MCF 10A (cell line): ENCODE measurements around the gene CCSER2. TPM values are rescaled to one million over a fixed set of nuclear protein-coding genes. Genes with fewer than 3 reads are reported as not detected.

Experiments
- BruUV-seq: library from RNA; stranded (reverse); fragments of 400-500 nt; replicated peaks from 2 replicates; lab custom pipeline; 2021; lab: Mats Ljungman, UMichigan
- CTCF ChIA-PET: fragments of 300-600 bp; sonication (Branson Sonifier 250); formaldehyde crosslinking; extraction: SDS; loops from one replicate; lab custom pipeline; 2021; ENCODE audit warnings: antibody characterized with exemption, inconsistent platforms; lab: Yijun Ruan, JAX
- POLR2A ChIA-PET: fragments of 300-600, 350-650 bp; sonication (Branson Sonifier 250); formaldehyde crosslinking; extraction: SDS; loops from one replicate; lab custom pipeline; 2020; ENCODE audit warnings: antibody characterized with exemption, inconsistent platforms; lab: Yijun Ruan, JAX
- DNase-seq: peaks from one replicate; pipeline ENCODE4 v3.0.0-alpha.2; 2018; ENCODE audit not compliant: unreplicated experiment
- H3K27ac Mint-ChIP-seq: one replicate; pipeline ENCODE4 v1.8.0; 2022; ENCODE audit warnings: mild to moderate bottlenecking, low read depth, mixed read lengths; ENCODE audit not compliant: unreplicated experiment
- H3K27me3 Mint-ChIP-seq: one replicate; pipeline ENCODE4 v1.8.0; 2022; ENCODE audit warnings: mixed read lengths; ENCODE audit not compliant: insufficient read depth, unreplicated experiment
- H3K36me3 Mint-ChIP-seq: one replicate; pipeline ENCODE4 v1.8.0; 2022; ENCODE audit warnings: mild to moderate bottlenecking, moderate library complexity, mixed read lengths; ENCODE audit not compliant: insufficient read depth, unreplicated experiment
- H3K4me1 Mint-ChIP-seq: one replicate; pipeline ENCODE4 v1.8.0; 2022; ENCODE audit warnings: mixed read lengths; ENCODE audit not compliant: insufficient read depth, unreplicated experiment
- H3K4me3 Mint-ChIP-seq: one replicate; pipeline ENCODE4 v1.8.0; 2022; ENCODE audit warnings: mild to moderate bottlenecking, moderate library complexity, mixed read lengths; ENCODE audit not compliant: unreplicated experiment
- H3K9me3 Mint-ChIP-seq: one replicate; pipeline ENCODE4 v1.8.0; 2022; ENCODE audit warnings: mixed read lengths; ENCODE audit not compliant: unreplicated experiment
- CTCF ChIP-seq: fragments of 200-600 bp; IDR thresholded peaks from one replicate; pipeline ENCODE4 v1.8.0; 2022; ENCODE audit warnings: antibody characterized with exemption, mild to moderate bottlenecking; ENCODE audit not compliant: unreplicated experiment
- intact Hi-C: fragments of 100-400 bp; cut with micrococcal nuclease; formaldehyde crosslinking; loops from 2 replicates; pipeline ENCODE4 v1.14.1; 2022
- total RNA-seq: library from RNA; stranded (reverse); gene quantifications from 2 replicates; pipeline ENCODE4 v1.2.3, GENCODE V29; 2022

Gene CCSER2
- total RNA-seq, 1 experiment from 2014 or later = 70.0 TPM

GRCh38 chr10:84530724-84531325 is 202.4 kb downstream of the CCSER2 start:
- TF ChIP-seq CTCF = no peak
- H3K4me3 Mint-ChIP-seq = no peak overlapping the region
- H3K4me1 Mint-ChIP-seq = peaks cover 5% of the 10 kb centered on the region
- DNase-seq = no peak
- no peak overlapping the region for H3K27ac Mint-ChIP-seq
- CTCF ChIA-PET = interaction anchor here (0.6 to 2.4 kb wide), 5 partner anchors 101 to 171 kb away, joined by 3 to 12 read pairs (median 3); no protein-coding TSS in a partner anchor
- no TSS peak for BruUV-seq
- no peaks in the 10 kb centered on the region for H3K36me3 Mint-ChIP-seq
- POLR2A ChIA-PET = interaction anchor here (0.6 kb wide), 1 partner anchor 286 kb away, joined by 3 read pairs; no protein-coding TSS in a partner anchor
- H3K27me3 Mint-ChIP-seq = no peaks in the 10 kb centered on the region
- intact Hi-C loops = loop anchor here (10.0 kb wide), 1 partner anchor 386 kb away; no protein-coding TSS in a partner anchor
- no peaks in the 10 kb centered on the region for H3K9me3 Mint-ChIP-seq

- H3K9me3 Mint-ChIP-seq = no peaks in the 10 kb centered on the region
- no peak overlapping the region for H3K4me3 Mint-ChIP-seq
- no TSS peak for BruUV-seq
- CTCF ChIA-PET = interaction anchor here (0.6 to 2.4 kb wide), 6 partner anchors 87 to 1337 kb away, joined by 3 to 12 read pairs (median 3); no protein-coding TSS in a partner anchor
- TF ChIP-seq CTCF = no peak
- POLR2A ChIA-PET = no interaction called here
- no peak overlapping the region for H3K27ac Mint-ChIP-seq
- H3K27me3 Mint-ChIP-seq = no peaks in the 10 kb centered on the region
- intact Hi-C loops = loop anchor here (10.0 kb wide), 1 partner anchor 387 kb away; no protein-coding TSS in a partner anchor
- peaks cover 5% of the 10 kb centered on the region for H3K4me1 Mint-ChIP-seq
- DNase-seq = no peak
- no peaks in the 10 kb centered on the region for H3K36me3 Mint-ChIP-seq
These were observed 203.0 kb downstream of the CCSER2 start for GRCh38 chr10:84531396-84531795.

- CTCF ChIA-PET = interaction anchor here (0.7 to 12.1 kb wide), 5 partner anchors 96 to 290 kb away, joined by 3 to 188 read pairs (median 5); no protein-coding TSS in a partner anchor
- no peak for DNase-seq
- Mint-ChIP-seq H3K4me3 (no peak overlapping the region), H3K36me3 (peaks cover 5% of the 10 kb centered on the region), H3K4me1 (peaks cover 7% of the 10 kb centered on the region), H3K27me3 (no peaks in the 10 kb centered on the region), H3K27ac (no peak overlapping the region), H3K9me3 (no peaks in the 10 kb centered on the region)
- POLR2A ChIA-PET = no interaction called here
- intact Hi-C loops = loop anchor here (10.0 kb wide), 1 partner anchor 389 kb away; no protein-coding TSS in a partner anchor
- no TSS peak for BruUV-seq
- peak; percentile 8 for TF ChIP-seq CTCF
These were observed 205.8 kb downstream of the CCSER2 start for GRCh38 chr10:84534168-84534567.

GRCh38 chr10:84537447-84537931 is 209.1 kb downstream of the CCSER2 start:
- BruUV-seq = no TSS peak

More at GRCh38 chr10:84537447-84537931, 209.1 kb downstream of the CCSER2 start:
- Mint-ChIP-seq H3K9me3 (no peaks in the 10 kb centered on the region), H3K4me1 (peaks cover 25% of the 10 kb centered on the region), H3K36me3 (peaks cover 5% of the 10 kb centered on the region), H3K27me3 (no peaks in the 10 kb centered on the region), H3K4me3 (no peak overlapping the region), H3K27ac (no peak overlapping the region)
- DNase-seq = peak; percentile 68
- peak; percentile 70 for TF ChIP-seq CTCF
- intact Hi-C loops = loop anchor here (1.0 to 10.0 kb wide), 5 partner anchors 107 to 393 kb away; no protein-coding TSS in a partner anchor
- POLR2A ChIA-PET = interaction anchor here (0.6 to 0.9 kb wide), 4 partner anchors 162 to 209 kb away, joined by 3 to 4 read pairs (median 3); partner anchors contain the start of gene CCSER2
- CTCF ChIA-PET = interaction anchor here (0.5 to 12.1 kb wide), 80 partner anchors 8 to 1853 kb away, joined by 3 to 188 read pairs (median 5); partner anchors contain the start of gene CCSER2
